WTC11 (cell line): Measurements from ENCODE around the gene RETREG2.

Source experiments
- CTCF ChIP-seq: fragments of 200-600 bp; IDR thresholded peaks from 2 replicates; pipeline ENCODE4 v1.8.0; 2022; ENCODE audit warnings: antibody characterized with exemption
- TCF7 ChIP-seq: sonication (generic); formaldehyde crosslinking; IDR thresholded peaks from 2 replicates; pipeline ENCODE4 v1.8.0; 2022; ENCODE audit warnings: mild to moderate bottlenecking, low read depth, missing genetic modification reagents, moderate library complexity
- TP53 ChIP-seq: sonication (generic); formaldehyde crosslinking; IDR thresholded peaks from 2 replicates; pipeline ENCODE4 v1.8.1; 2023; ENCODE audit warnings: mild to moderate bottlenecking, missing genetic modification reagents

GRCh38 chr2:219180961-219181360, 2.9 kb downstream of the RETREG2 start:
- TF ChIP-seq CTCF: no peak
- TF ChIP-seq TCF7 (CRISPR knock-in tag): no peak
- TF ChIP-seq TP53 (CRISPR knock-in tag): no peak
